ELF-1 (cell line): ENCODE data around the gene ELAVL2.
"Not testable (repeated sequence)": the region's sequence is repeated elsewhere in the genome, so short reads cannot be mapped to it uniquely, and the experiment has no call there.

Experiments used
- DNase-seq: peaks from one replicate; pipeline ENCODE4 v3.0.0-alpha.2; 2016; ENCODE audit warnings: low read depth, low spot score

Gene ELAVL2

GRCh38 chr9:23725279-23725946 is 100.6 kb downstream of the ELAVL2 start:
- no peak for DNase-seq

- DNase-seq: no peak
These were observed 102.4 kb downstream of the ELAVL2 start for GRCh38 chr9:23723672-23724071.

- DNase-seq: not testable (repeated sequence)
These were observed 103.0 kb downstream of the ELAVL2 start for GRCh38 chr9:23723048-23723447.

- DNase-seq: no peak
These were observed 104.6 kb downstream of the ELAVL2 start for GRCh38 chr9:23721466-23721865.

- no peak for DNase-seq
These were observed 108.5 kb downstream of the ELAVL2 start for GRCh38 chr9:23717505-23717904.

GRCh38 chr9:23707249-23707648 is 118.8 kb downstream of the ELAVL2 start:
- no peak for DNase-seq

- DNase-seq: no peak
These were observed 123.6 kb downstream of the ELAVL2 start for GRCh38 chr9:23702311-23702922.

GRCh38 chr9:23701291-23701690 is 124.7 kb downstream of the ELAVL2 start:
- DNase-seq: no peak

- no peak for DNase-seq
These were observed 125.7 kb downstream of the ELAVL2 start for GRCh38 chr9:23700359-23700758.

GRCh38 chr9:23698161-23698560 is 127.9 kb downstream of the ELAVL2 start:
- DNase-seq: no peak

GRCh38 chr9:23695572-23695971 is 130.5 kb downstream of the ELAVL2 start:
- no peak for DNase-seq

- no peak for DNase-seq
These were observed 132.7 kb downstream of the ELAVL2 start for GRCh38 chr9:23693374-23693773.

GRCh38 chr9:23686896-23687295 is 139.1 kb downstream of the ELAVL2 start:
- no peak for DNase-seq

GRCh38 chr9:23686257-23686656 is 139.8 kb downstream of the ELAVL2 start:
- no peak for DNase-seq

- no peak for DNase-seq
These were observed 142.4 kb downstream of the ELAVL2 start for GRCh38 chr9:23683611-23684061.

- no peak for DNase-seq
These were observed 143.1 kb downstream of the ELAVL2 start for GRCh38 chr9:23682891-23683431.

GRCh38 chr9:23682352-23682751 is 143.7 kb downstream of the ELAVL2 start:
- no peak for DNase-seq

- DNase-seq: no peak
These were observed 148.6 kb downstream of the ELAVL2 start for GRCh38 chr9:23677446-23677845.

- DNase-seq: no peak
These were observed 151.9 kb downstream of the ELAVL2 start for GRCh38 chr9:23674016-23674585.

- no peak for DNase-seq
These were observed 153.9 kb downstream of the ELAVL2 start for GRCh38 chr9:23672151-23672550.

- DNase-seq: no peak
These were observed 156.3 kb downstream of the ELAVL2 start for GRCh38 chr9:23669776-23670175.

GRCh38 chr9:23665635-23666034 is 160.4 kb downstream of the ELAVL2 start:
- DNase-seq: no peak

GRCh38 chr9:23665051-23665450 is 161.0 kb downstream of the ELAVL2 start:
- no peak for DNase-seq
